CD8-positive, alpha-beta memory T cell (primary cell): ENCODE data around the gene HES2. TPM values are rescaled to one million over a fixed set of nuclear protein-coding genes. Genes with fewer than 3 reads are reported as not detected.

Source experiments
- CTCF ChIA-PET: fragments of 350-600 bp; sonication (Branson Sonifier 250); formaldehyde crosslinking; loops from one replicate; lab custom pipeline; 2021; ENCODE audit warnings: antibody characterized with exemption; lab: Charles Lee
- POLR2A ChIA-PET: fragments of 350-600 bp; sonication (Branson Sonifier 250); formaldehyde crosslinking; loops from one replicate; lab custom pipeline; 2021; ENCODE audit warnings: antibody characterized with exemption; lab: Charles Lee
- DNase-seq, 5 donors: peaks; one replicate each; pipeline versions ENCODE4 v3.0.0 to v3.0.0-alpha.2; 2020 to 2022; ENCODE audit warnings: mixed read lengths in 1 of 5
- H3K27ac ChIP-seq: one replicate; pipeline ENCODE4 v1.7.0; 2013; ENCODE audit warnings: low read depth, mild to moderate bottlenecking, low read length, moderate library complexity
- H3K27me3 ChIP-seq: 2 replicates; pipeline ENCODE4 v1.7.0; 2013; ENCODE audit warnings: low read length, mild to moderate bottlenecking; ENCODE audit not compliant: insufficient read depth, poor library complexity, severe bottlenecking
- H3K36me3 ChIP-seq: 2 replicates; pipeline ENCODE4 v1.7.0; 2013; ENCODE audit warnings: mild to moderate bottlenecking, low read length, moderate library complexity; ENCODE audit not compliant: insufficient read depth
- H3K4me1 ChIP-seq: 2 replicates; pipeline ENCODE4 v1.7.0; 2013; ENCODE audit warnings: mild to moderate bottlenecking, low read length, moderate library complexity; ENCODE audit not compliant: insufficient read depth
- H3K4me3 ChIP-seq: 2 replicates; pipeline ENCODE4 v1.7.0; 2013; ENCODE audit warnings: mild to moderate bottlenecking, low read length
- H3K9me3 ChIP-seq: 2 replicates; pipeline ENCODE4 v1.7.0; 2013; ENCODE audit warnings: mild to moderate bottlenecking, low read length
- H3K27ac Mint-ChIP-seq, 8 donors: one replicate each; pipeline ENCODE4 v1.8.0; 2020 to 2021; ENCODE audit warnings: mixed read lengths in 8 of 8, mild to moderate bottlenecking in 6 of 8, inconsistent platforms in 3 of 8, moderate library complexity in 3 of 8
- H3K27me3 Mint-ChIP-seq, 2 donors: one replicate each; pipeline ENCODE4 v1.8.0; 2020 to 2021; ENCODE audit warnings: mixed read lengths in 2 of 2, mild to moderate bottlenecking in 1 of 2, moderate library complexity in 1 of 2
- H3K36me3 Mint-ChIP-seq, 3 donors: one replicate each; pipeline ENCODE4 v1.8.0; 2020 to 2021; ENCODE audit warnings: mixed read lengths in 3 of 3, inconsistent platforms in 1 of 3, mild to moderate bottlenecking in 1 of 3
- H3K4me1 Mint-ChIP-seq, 3 donors: one replicate each; pipeline ENCODE4 v1.8.0; 2020 to 2021; ENCODE audit warnings: mixed read lengths in 3 of 3, inconsistent platforms in 1 of 3, mild to moderate bottlenecking in 1 of 3
- H3K4me3 Mint-ChIP-seq, 7 donors: one replicate each; pipeline ENCODE4 v1.8.0; 2020 to 2021; ENCODE audit warnings: mixed read lengths in 7 of 7, mild to moderate bottlenecking in 6 of 7, moderate library complexity in 4 of 7, inconsistent platforms in 2 of 7
- H3K9me3 Mint-ChIP-seq, 5 donors: one replicate each; pipeline ENCODE4 v1.8.0; 2020 to 2022; ENCODE audit warnings: mixed read lengths in 5 of 5, mild to moderate bottlenecking in 3 of 5, moderate library complexity in 2 of 5, inconsistent platforms in 1 of 5
- polyA plus RNA-seq: library from polyadenylated mRNA; unstranded; fragments of 300-500 nt; fragmentation: Illumina TruSeq; gene quantifications from one replicate; pipeline ENCODE4 v1.2.3, GENCODE V29; 2021
- total RNA-seq, 2 experiments: library from RNA; stranded (reverse); gene quantifications; one replicate each; pipeline ENCODE4 v1.2.3, GENCODE V29; 2021

The HES2 gene
- total and polyA plus RNA-seq, 3 experiments from 2014 or later, result 0.18 to 0.35 TPM; not detected in 1

DNA sequence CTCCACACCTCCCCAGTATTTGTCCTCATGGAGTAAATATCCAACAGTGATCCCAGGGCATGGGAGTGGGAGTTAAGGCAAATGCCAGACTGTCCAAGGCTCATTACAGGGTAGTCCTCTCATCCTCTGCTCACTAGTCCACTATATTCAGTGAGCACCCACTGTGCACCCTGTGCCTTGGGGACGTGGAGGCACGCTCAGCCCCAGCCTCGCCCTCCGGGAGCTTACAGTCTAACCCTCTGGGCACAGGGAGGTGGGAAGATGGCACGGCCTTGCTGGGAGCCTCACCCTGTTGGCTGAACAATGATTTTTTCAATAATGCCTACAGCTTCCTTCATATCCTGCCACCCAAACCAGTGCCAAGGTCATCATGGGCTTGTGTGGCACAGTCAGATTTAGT is 2.8 kb downstream of the HES2 start:
- Mint-ChIP-seq H3K36me3 (peaks cover 0 to 4% (median 0%) of the 10 kb centered on the region in 3 donors), H3K9me3 (no peaks in the 10 kb centered on the region), H3K4me3 (no peak overlapping the region), H3K27me3 (peaks cover 63 to 66% of the 10 kb centered on the region in 2 donors), H3K27ac (no peak overlapping the region), H3K4me1 (peaks cover 5 to 20% (median 10%) of the 10 kb centered on the region in 3 donors)
- CTCF ChIA-PET, result interaction anchor here (1.3 kb wide), 1 partner anchor 20 kb away, joined by 3 read pairs; no protein-coding TSS in a partner anchor
- Histone ChIP-seq H3K9me3 (no peaks in the 10 kb centered on the region), H3K27ac (no peak overlapping the region), H3K4me1 (peaks cover 8% of the 10 kb centered on the region), H3K36me3 (no peaks in the 10 kb centered on the region), H3K4me3 (no peak overlapping the region), H3K27me3 (peaks cover 58% of the 10 kb centered on the region)
- DNase-seq, result no peak
- POLR2A ChIA-PET, result no interaction called here

GRCh38 chr1:6416295-6416656 is 3.4 kb downstream of the HES2 start:
- peaks cover 8% of the 10 kb centered on the region for H3K4me1 ChIP-seq
- H3K36me3 Mint-ChIP-seq, result peaks cover 0 to 4% (median 0%) of the 10 kb centered on the region in 3 donors
- H3K4me3 ChIP-seq, result no peak overlapping the region
- peaks cover 61 to 62% of the 10 kb centered on the region in 2 donors for H3K27me3 Mint-ChIP-seq
- H3K27me3 ChIP-seq, result peaks cover 57% of the 10 kb centered on the region
- H3K9me3 ChIP-seq, result no peaks in the 10 kb centered on the region
- no peak overlapping the region for H3K27ac ChIP-seq
- POLR2A ChIA-PET, result no interaction called here
- H3K9me3 Mint-ChIP-seq, result no peaks in the 10 kb centered on the region
- CTCF ChIA-PET, result interaction anchor here (1.3 kb wide), 1 partner anchor 21 kb away, joined by 3 read pairs; no protein-coding TSS in a partner anchor
- no peak for DNase-seq
- no peaks in the 10 kb centered on the region for H3K36me3 ChIP-seq
- H3K27ac Mint-ChIP-seq, result no peak overlapping the region
- peaks cover 5 to 20% (median 10%) of the 10 kb centered on the region in 3 donors for H3K4me1 Mint-ChIP-seq
- no peak overlapping the region for H3K4me3 Mint-ChIP-seq

- no peak for DNase-seq
- Mint-ChIP-seq H3K27me3 (peaks cover 56 to 64% of the 10 kb centered on the region in 2 donors), H3K4me3 (no peak overlapping the region), H3K9me3 (no peaks in the 10 kb centered on the region), H3K36me3 (peaks cover 0 to 4% (median 0%) of the 10 kb centered on the region in 3 donors), H3K27ac (peak overlapping the region in 1 of 8 donors; percentile 29), H3K4me1 (peaks cover 4 to 8% (median 5%) of the 10 kb centered on the region in 3 donors)
- ChIA-PET POLR2A (no interaction called here), CTCF (interaction anchor here (0.8 to 1.7 kb wide), 8 partner anchors 8 to 169 kb away, joined by 3 to 9 read pairs (median 3); no protein-coding TSS in a partner anchor)
- Histone ChIP-seq H3K4me1 (peaks cover 7% of the 10 kb centered on the region), H3K27me3 (peaks cover 47% of the 10 kb centered on the region), H3K4me3 (no peak overlapping the region), H3K27ac (no peak overlapping the region), H3K9me3 (no peaks in the 10 kb centered on the region), H3K36me3 (no peaks in the 10 kb centered on the region)
Measured at GRCh38 chr1:6414881-6415626, 4.7 kb downstream of the HES2 start.

- H3K36me3 Mint-ChIP-seq, result peaks cover 0 to 4% (median 0%) of the 10 kb centered on the region in 3 donors
- H3K27me3 ChIP-seq, result peaks cover 46% of the 10 kb centered on the region
- H3K4me3 ChIP-seq, result no peak overlapping the region
- peak overlapping the region in 1 of 7 donors; percentile 20 for H3K4me3 Mint-ChIP-seq
- H3K9me3 Mint-ChIP-seq, result no peaks in the 10 kb centered on the region
- no peak overlapping the region for H3K27ac ChIP-seq
- ChIA-PET POLR2A (no interaction called here), CTCF (interaction anchor here (0.8 to 1.7 kb wide), 8 partner anchors 9 to 168 kb away, joined by 3 to 9 read pairs (median 3); no protein-coding TSS in a partner anchor)
- H3K4me1 Mint-ChIP-seq, result peaks cover 4 to 7% (median 5%) of the 10 kb centered on the region in 3 donors
- H3K4me1 ChIP-seq, result peaks cover 5% of the 10 kb centered on the region
- peak in 1 of 5 donors; percentile 17 for DNase-seq
- H3K9me3 ChIP-seq, result no peaks in the 10 kb centered on the region
- no peaks in the 10 kb centered on the region for H3K36me3 ChIP-seq
- H3K27ac Mint-ChIP-seq, result peak overlapping the region in 2 of 8 donors; percentile 26 to 29
- H3K27me3 Mint-ChIP-seq, result peaks cover 55 to 64% of the 10 kb centered on the region in 2 donors
Measured at GRCh38 chr1:6414443-6414844, 5.3 kb downstream of the HES2 start.

GRCh38 chr1:6412896-6413295 is 6.8 kb downstream of the HES2 start:
- H3K4me3 Mint-ChIP-seq, result no peak overlapping the region
- DNase-seq, result no peak
- no peak overlapping the region for H3K27ac Mint-ChIP-seq
- peaks cover 5% of the 10 kb centered on the region for H3K4me1 ChIP-seq
- peaks cover 53 to 64% of the 10 kb centered on the region in 2 donors for H3K27me3 Mint-ChIP-seq
- peaks cover 38% of the 10 kb centered on the region for H3K27me3 ChIP-seq
- no peaks in the 10 kb centered on the region for H3K9me3 ChIP-seq
- POLR2A ChIA-PET, result no interaction called here
- CTCF ChIA-PET, result interaction anchor here (2.5 kb wide), 1 partner anchor 65 kb away, joined by 8 read pairs; no protein-coding TSS in a partner anchor
- no peak overlapping the region for H3K27ac ChIP-seq
- H3K9me3 Mint-ChIP-seq, result no peaks in the 10 kb centered on the region
- peaks cover 2 to 5% (median 3%) of the 10 kb centered on the region in 3 donors for H3K4me1 Mint-ChIP-seq
- H3K36me3 Mint-ChIP-seq, result peaks cover 0 to 4% (median 0%) of the 10 kb centered on the region in 3 donors
- H3K36me3 ChIP-seq, result no peaks in the 10 kb centered on the region
- H3K4me3 ChIP-seq, result no peak overlapping the region

- Histone ChIP-seq H3K4me1 (peaks cover 5% of the 10 kb centered on the region), H3K9me3 (no peaks in the 10 kb centered on the region), H3K27me3 (peaks cover 13% of the 10 kb centered on the region), H3K36me3 (no peaks in the 10 kb centered on the region), H3K4me3 (no peak overlapping the region), H3K27ac (no peak overlapping the region)
- ChIA-PET CTCF (interaction anchor here (1.0 to 1.2 kb wide), 2 partner anchors 13 to 74 kb away, joined by 3 read pairs; no protein-coding TSS in a partner anchor), POLR2A (no interaction called here)
- Mint-ChIP-seq H3K27ac (no peak overlapping the region), H3K4me1 (peaks cover 2 to 5% (median 3%) of the 10 kb centered on the region in 3 donors), H3K27me3 (peaks cover 31 to 41% of the 10 kb centered on the region in 2 donors), H3K36me3 (peaks cover 0 to 4% (median 0%) of the 10 kb centered on the region in 3 donors), H3K4me3 (no peak overlapping the region), H3K9me3 (no peaks in the 10 kb centered on the region)
- DNase-seq, result no peak
Measured at GRCh38 chr1:6410248-6410893, 9.3 kb downstream of the HES2 start.

DNA sequence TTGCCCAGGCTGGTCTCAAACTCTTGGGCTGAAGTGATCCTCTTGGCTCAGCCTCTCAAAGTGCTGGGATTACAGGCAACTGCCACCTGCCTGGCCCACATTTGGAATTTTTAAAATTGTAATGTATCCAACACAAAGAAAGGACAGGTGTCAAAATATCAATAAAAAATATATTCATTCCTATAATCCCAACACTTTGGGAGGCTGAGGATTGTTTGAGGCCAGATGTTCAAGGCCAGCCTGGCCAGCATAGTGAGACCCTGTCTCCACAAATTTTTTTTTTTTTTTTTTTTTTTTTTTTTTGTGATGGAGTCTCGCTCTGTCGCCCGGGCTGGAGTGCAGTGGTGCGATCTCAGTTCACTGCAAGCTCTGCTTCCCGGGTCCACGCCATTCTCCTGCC is 10.0 kb downstream of the HES2 start:
- POLR2A ChIA-PET, result no interaction called here
- H3K36me3 ChIP-seq, result no peaks in the 10 kb centered on the region

More for the DNA sequence above, 10.0 kb downstream of the HES2 start:
- H3K27ac ChIP-seq, result no peak overlapping the region
- no peaks in the 10 kb centered on the region for H3K9me3 ChIP-seq
- Mint-ChIP-seq H3K27ac (no peak overlapping the region), H3K9me3 (no peaks in the 10 kb centered on the region), H3K36me3 (peaks cover 0 to 4% (median 0%) of the 10 kb centered on the region in 3 donors), H3K27me3 (peaks cover 28 to 34% of the 10 kb centered on the region in 2 donors), H3K4me1 (peaks cover 2 to 5% (median 5%) of the 10 kb centered on the region in 3 donors), H3K4me3 (no peak overlapping the region)
- H3K4me3 ChIP-seq, result no peak overlapping the region
- H3K27me3 ChIP-seq, result peaks cover 6% of the 10 kb centered on the region
- DNase-seq, result no peak
- CTCF ChIA-PET, result interaction anchor here (1.0 kb wide), 1 partner anchor 75 kb away, joined by 3 read pairs; no protein-coding TSS in a partner anchor
- H3K4me1 ChIP-seq, result peaks cover 5% of the 10 kb centered on the region
